Rectal smooth muscle tissue (tissue), 1 donor: Measurements from ENCODE around the gene KIAA1217.
"Not testable (repeated sequence)": the region's sequence is repeated elsewhere in the genome, so short reads cannot be mapped to it uniquely, and the experiment has no call there.

Experiments used
- H3K27ac ChIP-seq: one replicate; pipeline ENCODE4 v1.7.0; 2013; ENCODE audit warnings: low read depth, low read length, inconsistent platforms
- H3K27me3 ChIP-seq: one replicate; pipeline ENCODE4 v1.7.0; 2013; ENCODE audit warnings: low read length; ENCODE audit not compliant: control insufficient read depth, insufficient read depth
- H3K36me3 ChIP-seq: one replicate; pipeline ENCODE4 v1.7.0; 2013; ENCODE audit warnings: low read length; ENCODE audit not compliant: control insufficient read depth, insufficient read depth
- H3K4me1 ChIP-seq: one replicate; pipeline ENCODE4 v1.7.0; 2013; ENCODE audit warnings: low read length; ENCODE audit not compliant: control insufficient read depth, insufficient read depth
- H3K4me3 ChIP-seq: one replicate; pipeline ENCODE4 v1.7.0; 2013; ENCODE audit warnings: low read length
- H3K9ac ChIP-seq: one replicate; pipeline ENCODE4 v1.7.0; 2013; ENCODE audit warnings: low read length

Gene KIAA1217

GRCh38 chr10:24467136-24467535 is 258.2 kb downstream of the KIAA1217 start:
- Histone ChIP-seq H3K9ac (no peak overlapping the region), H3K27ac (no peak overlapping the region), H3K4me1 (no peaks in the 10 kb centered on the region), H3K27me3 (no peaks in the 10 kb centered on the region), H3K4me3 (peak overlapping the region; percentile 1), H3K36me3 (no peaks in the 10 kb centered on the region)

DNA sequence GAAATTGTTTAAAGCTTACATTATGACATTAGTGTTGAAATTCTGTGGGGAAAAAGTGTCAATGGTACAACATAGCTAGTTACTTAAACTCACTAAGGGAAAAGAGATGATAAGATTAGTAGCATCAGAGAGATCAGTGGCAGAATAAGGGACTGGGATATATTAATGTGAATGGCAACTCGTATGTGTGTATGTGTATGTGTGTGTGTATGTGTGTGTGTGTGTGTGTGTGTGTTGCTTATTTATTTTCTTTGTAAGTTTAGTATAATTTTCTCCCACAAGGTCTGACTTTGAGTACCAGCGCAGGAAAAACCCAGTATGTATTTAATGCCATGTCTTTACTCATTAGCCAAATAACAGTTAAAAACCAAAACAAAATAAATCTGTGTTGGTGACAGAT is 258.7 kb downstream of the KIAA1217 start:
- no peak overlapping the region for H3K4me3 ChIP-seq
- no peaks in the 10 kb centered on the region for H3K4me1 ChIP-seq
- H3K27ac ChIP-seq: no peak overlapping the region

DNA sequence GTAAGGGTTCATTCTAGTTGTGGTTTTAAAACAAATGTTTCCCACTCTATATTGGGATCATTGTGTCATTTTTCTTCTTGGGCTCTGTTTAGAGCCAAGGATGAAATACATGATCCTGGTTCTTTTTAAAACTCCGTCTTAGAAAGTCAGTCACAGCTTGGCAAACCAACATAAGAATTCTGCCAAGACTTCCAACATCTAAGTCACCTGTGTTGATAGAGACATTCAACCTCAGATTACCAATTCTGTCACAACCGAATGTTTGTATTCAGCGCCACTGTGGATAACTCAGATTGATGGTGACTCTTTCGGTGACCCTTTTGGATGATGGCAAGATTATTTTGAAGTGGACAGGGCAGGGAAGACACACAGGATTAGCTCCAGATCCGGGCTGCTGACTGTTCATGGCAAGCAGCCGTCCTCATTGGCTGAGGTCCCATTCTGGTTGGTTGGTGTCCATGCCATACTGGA is 259.4 kb downstream of the KIAA1217 start:
- Histone ChIP-seq H3K4me1 (no peaks in the 10 kb centered on the region), H3K4me3 (no peak overlapping the region), H3K27me3 (no peaks in the 10 kb centered on the region), H3K36me3 (no peaks in the 10 kb centered on the region), H3K27ac (no peak overlapping the region), H3K9ac (no peak overlapping the region)

More for the DNA sequence above, 258.7 kb downstream of the KIAA1217 start:
- no peaks in the 10 kb centered on the region for H3K27me3 ChIP-seq
- no peaks in the 10 kb centered on the region for H3K36me3 ChIP-seq
- no peak overlapping the region for H3K9ac ChIP-seq

GRCh38 chr10:24469993-24470392 is 261.1 kb downstream of the KIAA1217 start:
- Histone ChIP-seq H3K36me3 (no peaks in the 10 kb centered on the region), H3K4me3 (no peak overlapping the region), H3K27me3 (no peaks in the 10 kb centered on the region), H3K4me1 (no peaks in the 10 kb centered on the region), H3K9ac (no peak overlapping the region), H3K27ac (no peak overlapping the region)

GRCh38 chr10:24475598-24475997 is 266.7 kb downstream of the KIAA1217 start:
- Histone ChIP-seq H3K4me3 (no peak overlapping the region), H3K9ac (no peak overlapping the region), H3K4me1 (no peaks in the 10 kb centered on the region), H3K36me3 (no peaks in the 10 kb centered on the region), H3K27me3 (no peaks in the 10 kb centered on the region), H3K27ac (no peak overlapping the region)

GRCh38 chr10:24476913-24477701 is 268.2 kb downstream of the KIAA1217 start:
- Histone ChIP-seq H3K27me3 (no peaks in the 10 kb centered on the region), H3K36me3 (no peaks in the 10 kb centered on the region), H3K9ac (no peak overlapping the region), H3K4me1 (no peaks in the 10 kb centered on the region), H3K27ac (no peak overlapping the region), H3K4me3 (no peak overlapping the region)

- Histone ChIP-seq H3K36me3 (no peaks in the 10 kb centered on the region), H3K27ac (no peak overlapping the region), H3K4me3 (no peak overlapping the region), H3K4me1 (no peaks in the 10 kb centered on the region), H3K9ac (no peak overlapping the region), H3K27me3 (no peaks in the 10 kb centered on the region)
Measured at GRCh38 chr10:24477915-24478314, 269.0 kb downstream of the KIAA1217 start.

DNA sequence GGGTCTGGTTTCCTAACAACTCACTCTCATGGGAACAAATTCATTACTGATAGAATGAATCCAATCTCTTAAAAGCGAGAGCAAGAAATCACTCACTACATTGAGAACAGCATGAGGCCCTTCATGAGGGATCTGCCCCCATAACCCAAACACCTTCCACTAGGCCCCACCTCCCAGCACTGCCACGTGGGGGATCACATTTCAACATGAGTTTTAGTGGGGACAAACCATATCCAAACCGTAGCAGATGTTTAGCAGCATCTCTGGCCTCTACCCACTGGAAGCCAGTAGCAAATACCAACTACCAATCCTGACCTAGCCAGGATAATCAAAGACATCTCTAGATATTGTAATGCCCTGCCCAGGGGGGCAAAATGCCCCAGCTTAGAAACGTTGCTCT is 270.9 kb downstream of the KIAA1217 start:
- Histone ChIP-seq H3K4me3 (no peak overlapping the region), H3K36me3 (no peaks in the 10 kb centered on the region), H3K4me1 (no peaks in the 10 kb centered on the region), H3K9ac (no peak overlapping the region), H3K27ac (no peak overlapping the region), H3K27me3 (no peaks in the 10 kb centered on the region)

DNA sequence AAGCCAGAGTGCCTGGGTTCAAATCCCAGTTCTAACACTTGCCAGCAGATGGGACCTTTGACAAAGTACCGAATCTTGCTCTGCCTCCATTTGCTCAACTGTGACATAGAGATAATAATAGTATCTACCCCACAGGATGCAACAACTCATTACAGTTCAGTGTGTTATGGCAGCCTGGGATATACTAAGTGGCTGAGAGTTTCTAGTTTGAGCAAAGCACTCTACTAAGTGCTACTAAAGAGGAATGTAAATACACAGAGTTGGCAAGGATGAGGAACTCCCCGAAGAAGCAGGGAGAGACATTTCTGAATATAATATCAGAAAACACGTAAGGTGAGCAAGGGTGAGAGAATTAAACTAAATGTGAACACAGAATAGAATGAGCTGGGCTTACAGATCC is 271.5 kb downstream of the KIAA1217 start:
- no peaks in the 10 kb centered on the region for H3K36me3 ChIP-seq
- H3K4me3 ChIP-seq: no peak overlapping the region
- H3K9ac ChIP-seq: no peak overlapping the region
- no peaks in the 10 kb centered on the region for H3K27me3 ChIP-seq
- H3K4me1 ChIP-seq: no peaks in the 10 kb centered on the region
- H3K27ac ChIP-seq: no peak overlapping the region

GRCh38 chr10:24481241-24481640 is 272.3 kb downstream of the KIAA1217 start:
- Histone ChIP-seq H3K36me3 (no peaks in the 10 kb centered on the region), H3K4me1 (no peaks in the 10 kb centered on the region), H3K27me3 (no peaks in the 10 kb centered on the region), H3K9ac (no peak overlapping the region), H3K27ac (no peak overlapping the region), H3K4me3 (no peak overlapping the region)

- H3K27me3 ChIP-seq, H3K9ac ChIP-seq, H3K4me1 ChIP-seq, H3K27ac ChIP-seq, H3K36me3 ChIP-seq, H3K4me3 ChIP-seq: not testable (repeated sequence)
Measured at GRCh38 chr10:24482713-24483112, 273.8 kb downstream of the KIAA1217 start.

- Histone ChIP-seq H3K9ac (no peak overlapping the region), H3K4me1 (no peaks in the 10 kb centered on the region), H3K27ac (no peak overlapping the region), H3K36me3 (no peaks in the 10 kb centered on the region), H3K27me3 (no peaks in the 10 kb centered on the region), H3K4me3 (no peak overlapping the region)
Measured at GRCh38 chr10:24483701-24484100, 274.8 kb downstream of the KIAA1217 start.

- H3K27ac ChIP-seq: no peak overlapping the region
- H3K9ac ChIP-seq: no peak overlapping the region
- H3K27me3 ChIP-seq: no peaks in the 10 kb centered on the region
- H3K4me3 ChIP-seq: no peak overlapping the region
- no peaks in the 10 kb centered on the region for H3K4me1 ChIP-seq
- no peaks in the 10 kb centered on the region for H3K36me3 ChIP-seq
Measured at GRCh38 chr10:24484771-24485170, 275.8 kb downstream of the KIAA1217 start.
